Testis (tissue), 3 donors: ENCODE data around the gene UGT1A1. TPM values are rescaled to one million over a fixed set of nuclear protein-coding genes. Genes with fewer than 3 reads are reported as not detected.

ENCODE experiments used
- DNase-seq: peaks from one replicate; pipeline ENCODE4 v3.0.0-alpha.2; 2019
- H3K27ac ChIP-seq, 2 donors: fragments of 200-600 bp; sonication (generic); one replicate each; pipeline ENCODE4 v1.5.1; 2019
- H3K27me3 ChIP-seq: fragments of 200-600 bp; sonication (generic); one replicate; pipeline ENCODE4 v1.5.1; 2019
- H3K36me3 ChIP-seq: fragments of 200-600 bp; sonication (generic); one replicate; pipeline ENCODE4 v1.5.1; 2017; ENCODE audit warnings: low read depth; ENCODE audit errors: missing control alignments
- H3K4me1 ChIP-seq: fragments of 200-600 bp; sonication (generic); one replicate; pipeline ENCODE4 v1.5.1; 2019
- H3K4me3 ChIP-seq, 2 donors: fragments of 200-600 bp; sonication (generic); one replicate each; pipeline ENCODE4 v1.5.1; 2017 to 2019
- H3K9me3 ChIP-seq: fragments of 200-600 bp; sonication (generic); one replicate; pipeline ENCODE4 v1.5.1; 2017
- POLR2A ChIP-seq: fragments of 450-650 bp; IDR thresholded peaks from one replicate; pipeline ENCODE4 v1.6.1; 2017; ENCODE audit warnings: antibody characterized with exemption, mild to moderate bottlenecking, moderate library complexity
- WGBS, 2 donors: methylation state at CpG; one replicate each; pipeline ENCODE4 v1.1.5; 2018; 5-methylcytosine and 5-hydroxymethylcytosine counted together
- intact Hi-C: fragments of 100-400 bp; cut with DNase I; formaldehyde crosslinking; loops from one replicate; pipeline ENCODE4 v1.15.1; 2023; ENCODE audit warnings: low total_unique reads
- polyA plus RNA-seq: library from polyadenylated mRNA; stranded (reverse); fragments of 350-450 nt; fragmentation: Illumina TruSeq; extraction: RNeasy Lipid Tissue Mini Kit (QIAGEN cat#74804); gene quantifications from one replicate; pipeline ENCODE4 v1.2.3, GENCODE V29; 2014; ENCODE audit warnings: low read depth, low replicate concordance; ENCODE audit not compliant: insufficient read depth
- total RNA-seq, 2 donors: library from RNA; depleted of rRNA; stranded (reverse); fragments of >200 nt; gene quantifications; one replicate each; pipeline ENCODE4 v1.2.3, GENCODE V29; 2016
- TF ChIP-seq, protein P1 (sequence below), 3 experiments: fragments of 450-650 bp in 2 of 3; fragments of 200-600 bp in 1 of 3; sonication (generic) in 1 of 3; IDR thresholded peaks; one replicate each; pipeline ENCODE4 v1.5.1; 2016 to 2019; ENCODE audit warnings: antibody characterized with exemption in 3 of 3, mild to moderate bottlenecking in 2 of 3, moderate library complexity in 1 of 3

The UGT1A1 gene
- total and polyA plus RNA-seq, 3 donors from 2014 or later, result 0.24 to 0.34 (median 0.31) TPM

DNA sequence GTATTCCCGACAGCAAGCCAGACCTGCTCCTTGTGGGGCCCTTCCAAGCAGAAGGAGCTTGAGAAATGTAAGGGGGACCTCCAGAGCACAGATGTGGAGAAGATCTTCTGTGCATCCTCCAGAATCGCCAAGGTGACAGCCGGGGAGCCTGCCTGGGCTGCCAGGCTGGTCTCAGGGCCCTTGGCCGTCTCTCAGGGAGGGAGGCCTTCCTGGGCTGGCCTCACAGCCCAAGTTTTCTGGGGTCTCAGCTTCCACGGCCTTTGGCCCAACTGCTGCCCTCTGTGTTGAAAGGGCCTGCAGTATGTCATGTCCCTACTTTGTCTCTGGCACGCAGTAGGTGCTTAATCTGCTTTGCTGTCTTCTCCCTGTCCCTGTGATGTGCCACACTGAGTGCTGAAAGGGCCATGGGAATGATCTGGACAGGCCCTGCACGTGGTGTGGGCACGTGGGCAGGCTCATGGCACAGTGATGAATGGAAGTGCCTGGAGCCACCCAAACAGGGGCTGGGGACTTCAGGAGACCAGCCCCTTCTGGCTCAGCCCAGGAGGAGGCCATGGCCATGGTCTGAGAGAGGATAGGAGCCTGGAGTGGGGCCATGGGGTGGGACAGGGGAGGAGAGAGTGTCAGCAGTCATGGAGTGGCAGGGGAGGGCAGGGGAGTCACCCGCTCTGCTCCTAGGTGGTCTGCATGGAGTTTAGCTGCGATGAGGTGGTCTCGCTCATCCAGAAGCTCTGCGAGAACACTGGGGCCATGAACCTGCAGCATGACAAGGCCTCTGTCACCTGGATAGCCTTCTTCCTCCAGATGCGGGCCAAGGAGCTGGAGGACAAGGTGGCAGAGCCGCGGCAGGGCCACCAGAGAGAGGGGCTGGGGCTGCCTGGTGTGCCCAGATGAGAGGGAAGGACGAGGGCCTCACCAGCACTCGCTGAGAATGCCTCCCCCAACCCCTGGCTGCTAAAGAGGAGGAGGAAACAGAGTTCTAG is 58.9 kb downstream of the UGT1A1 start:
- TF ChIP-seq, protein P1, sequence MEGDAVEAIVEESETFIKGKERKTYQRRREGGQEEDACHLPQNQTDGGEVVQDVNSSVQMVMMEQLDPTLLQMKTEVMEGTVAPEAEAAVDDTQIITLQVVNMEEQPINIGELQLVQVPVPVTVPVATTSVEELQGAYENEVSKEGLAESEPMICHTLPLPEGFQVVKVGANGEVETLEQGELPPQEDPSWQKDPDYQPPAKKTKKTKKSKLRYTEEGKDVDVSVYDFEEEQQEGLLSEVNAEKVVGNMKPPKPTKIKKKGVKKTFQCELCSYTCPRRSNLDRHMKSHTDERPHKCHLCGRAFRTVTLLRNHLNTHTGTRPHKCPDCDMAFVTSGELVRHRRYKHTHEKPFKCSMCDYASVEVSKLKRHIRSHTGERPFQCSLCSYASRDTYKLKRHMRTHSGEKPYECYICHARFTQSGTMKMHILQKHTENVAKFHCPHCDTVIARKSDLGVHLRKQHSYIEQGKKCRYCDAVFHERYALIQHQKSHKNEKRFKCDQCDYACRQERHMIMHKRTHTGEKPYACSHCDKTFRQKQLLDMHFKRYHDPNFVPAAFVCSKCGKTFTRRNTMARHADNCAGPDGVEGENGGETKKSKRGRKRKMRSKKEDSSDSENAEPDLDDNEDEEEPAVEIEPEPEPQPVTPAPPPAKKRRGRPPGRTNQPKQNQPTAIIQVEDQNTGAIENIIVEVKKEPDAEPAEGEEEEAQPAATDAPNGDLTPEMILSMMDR (IDR thresholded peaks at IDR 0.05), result no peak
- no peak for TF ChIP-seq POLR2A
- no peaks in the 10 kb centered on the region for H3K4me1 ChIP-seq
- no peaks in the 10 kb centered on the region for H3K9me3 ChIP-seq
- 78 to 79% methylated on average over 9 to 17 of the region's 17 CpGs for WGBS, 2 donors
- H3K36me3 ChIP-seq, result no peaks in the 10 kb centered on the region
- no peak for DNase-seq
- no peak overlapping the region for H3K4me3 ChIP-seq
- intact Hi-C loops, result no loop called here
- no peaks in the 10 kb centered on the region for H3K27me3 ChIP-seq
- H3K27ac ChIP-seq, result no peak overlapping the region

- H3K9me3 ChIP-seq, result no peaks in the 10 kb centered on the region
- no peak for DNase-seq
- H3K36me3 ChIP-seq, result no peaks in the 10 kb centered on the region
- intact Hi-C loops, result no loop called here
- TF ChIP-seq, protein P1 (IDR thresholded peaks at IDR 0.05), result no peak
- TF ChIP-seq POLR2A, result no peak
- H3K4me3 ChIP-seq, result no peak overlapping the region
- no peak overlapping the region for H3K27ac ChIP-seq
- no peaks in the 10 kb centered on the region for H3K4me1 ChIP-seq
- 75 to 91% methylated on average over 9 to 18 of the region's 18 CpGs for WGBS, 2 donors
- H3K27me3 ChIP-seq, result no peaks in the 10 kb centered on the region
Observed at GRCh38 chr2:233819884-233820773, 60.1 kb downstream of the UGT1A1 start.

- DNase-seq, result no peak
Observed at GRCh38 chr2:233820774-233821105, 60.7 kb downstream of the UGT1A1 start.

DNA sequence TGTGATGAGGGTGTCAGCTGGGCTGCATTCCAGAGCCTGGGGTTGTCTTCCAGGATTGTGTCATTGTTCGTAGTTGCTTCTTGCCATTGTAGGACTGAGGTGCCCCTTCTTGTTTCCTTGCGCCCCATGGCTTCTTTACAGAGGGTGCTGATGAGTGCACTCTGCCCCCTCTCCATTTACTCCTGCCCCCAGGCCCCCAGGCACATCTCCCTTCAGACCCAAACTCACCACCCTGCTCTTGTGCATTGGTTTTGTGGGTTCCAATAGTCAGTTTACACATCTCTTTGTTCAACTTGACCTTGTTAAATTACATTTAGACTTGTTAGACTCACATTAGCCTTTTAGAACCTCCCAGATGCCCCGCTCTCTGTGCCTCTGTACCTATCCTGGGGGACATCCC is 61.1 kb downstream of the UGT1A1 start:
- no peak overlapping the region for H3K27ac ChIP-seq
- DNase-seq, result no peak
- no peaks in the 10 kb centered on the region for H3K27me3 ChIP-seq
- no peak overlapping the region for H3K4me3 ChIP-seq
- intact Hi-C loops, result no loop called here
- no peaks in the 10 kb centered on the region for H3K36me3 ChIP-seq
- TF ChIP-seq, protein P1 (IDR thresholded peaks at IDR 0.05), result no peak
- TF ChIP-seq POLR2A, result no peak
- no peaks in the 10 kb centered on the region for H3K9me3 ChIP-seq
- H3K4me1 ChIP-seq, result no peaks in the 10 kb centered on the region
- 81 to 88% methylated on average over 3 of the region's 3 CpGs for WGBS, 2 donors

More at GRCh38 chr2:233820774-233821105, 60.7 kb downstream of the UGT1A1 start:
- TF ChIP-seq, protein P1 (IDR thresholded peaks at IDR 0.05), result no peak
- no peak for TF ChIP-seq POLR2A
- 67 to 88% methylated on average over 6 of the region's 6 CpGs for WGBS, 2 donors
- H3K9me3 ChIP-seq, result no peaks in the 10 kb centered on the region
- H3K4me1 ChIP-seq, result no peaks in the 10 kb centered on the region
- H3K4me3 ChIP-seq, result no peak overlapping the region
- intact Hi-C loops, result no loop called here
- H3K27me3 ChIP-seq, result no peaks in the 10 kb centered on the region
- no peaks in the 10 kb centered on the region for H3K36me3 ChIP-seq
- H3K27ac ChIP-seq, result no peak overlapping the region
